Activated naive CD8-positive, alpha-beta T cell treated with anti-CD3 and anti-CD28 coated beads for 36 hours (primary cell): ENCODE measurements around the gene PARVG. TPM values are rescaled to one million over a fixed set of nuclear protein-coding genes. Genes with fewer than 3 reads are reported as not detected.
A peak's percentile ranks its signal among the peaks of the same experiment; 100 is the strongest.

Experiments
- DNase-seq: peaks from one replicate; pipeline ENCODE4 v3.0.0; 2021
- H3K27ac Mint-ChIP-seq: one replicate; pipeline ENCODE4 v1.8.0; 2022; ENCODE audit warnings: mild to moderate bottlenecking, moderate library complexity, mixed read lengths
- H3K27me3 Mint-ChIP-seq: one replicate; pipeline ENCODE4 v1.8.0; 2022; ENCODE audit warnings: mild to moderate bottlenecking, mixed read lengths
- H3K36me3 Mint-ChIP-seq: one replicate; pipeline ENCODE4 v1.8.0; 2021; ENCODE audit warnings: mild to moderate bottlenecking, mixed read lengths
- H3K4me1 Mint-ChIP-seq: one replicate; pipeline ENCODE4 v1.8.0; 2021; ENCODE audit warnings: mixed read lengths
- H3K4me3 Mint-ChIP-seq: one replicate; pipeline ENCODE4 v1.8.0; 2022; ENCODE audit warnings: mild to moderate bottlenecking, moderate library complexity, mixed read lengths
- H3K9me3 Mint-ChIP-seq: one replicate; pipeline ENCODE4 v1.8.0; 2022; ENCODE audit warnings: mixed read lengths
- total RNA-seq, 2 experiments: library from RNA; stranded (reverse); gene quantifications; one replicate each; pipeline ENCODE4 v1.2.3, GENCODE V29; 2021

PARVG gene
- total RNA-seq, 2 experiments from 2014 or later = 68.7 to 72.9 TPM

DNA sequence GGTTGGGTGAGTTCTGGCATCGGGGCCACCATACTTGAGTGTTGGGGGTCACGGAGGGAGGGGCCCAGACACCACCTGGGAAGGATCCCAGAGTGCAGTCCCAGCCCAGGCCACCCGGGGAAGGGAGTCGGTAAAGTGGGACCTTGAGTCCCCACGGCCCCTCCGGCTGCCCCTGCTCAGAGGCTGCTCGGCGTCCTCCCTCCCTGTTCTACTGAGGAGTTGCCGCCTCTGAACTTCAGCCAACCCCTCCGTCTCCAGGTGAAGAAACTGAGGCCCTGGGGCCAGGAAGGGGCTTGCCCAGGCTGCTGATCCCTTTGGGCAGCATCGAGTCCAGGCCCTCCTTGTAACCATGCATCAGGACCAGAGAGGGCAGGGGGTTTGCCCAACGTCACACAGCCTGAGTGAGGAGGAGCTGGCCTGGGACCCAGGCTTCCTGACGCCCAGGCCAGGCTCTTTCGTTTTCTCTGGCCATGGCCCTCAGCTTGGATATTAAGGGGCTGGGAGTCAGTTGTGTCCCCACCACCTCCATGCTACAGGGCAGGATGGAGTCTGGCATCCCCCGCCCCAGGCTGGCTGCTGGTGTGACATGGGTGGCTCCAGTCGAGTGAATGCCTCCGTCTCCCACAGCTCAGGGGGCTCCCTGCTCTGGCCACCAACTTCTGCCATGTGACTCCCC lies 1.3 kb downstream of the PARVG start:
- Mint-ChIP-seq H3K27me3 (no peaks in the 10 kb centered on the region), H3K27ac (peak overlapping the region; percentile 92), H3K4me3 (peak overlapping the region; percentile 97), H3K36me3 (peaks cover 15% of the 10 kb centered on the region), H3K9me3 (no peaks in the 10 kb centered on the region), H3K4me1 (peaks cover 27% of the 10 kb centered on the region)
- DNase-seq = peak; percentile 47

DNA sequence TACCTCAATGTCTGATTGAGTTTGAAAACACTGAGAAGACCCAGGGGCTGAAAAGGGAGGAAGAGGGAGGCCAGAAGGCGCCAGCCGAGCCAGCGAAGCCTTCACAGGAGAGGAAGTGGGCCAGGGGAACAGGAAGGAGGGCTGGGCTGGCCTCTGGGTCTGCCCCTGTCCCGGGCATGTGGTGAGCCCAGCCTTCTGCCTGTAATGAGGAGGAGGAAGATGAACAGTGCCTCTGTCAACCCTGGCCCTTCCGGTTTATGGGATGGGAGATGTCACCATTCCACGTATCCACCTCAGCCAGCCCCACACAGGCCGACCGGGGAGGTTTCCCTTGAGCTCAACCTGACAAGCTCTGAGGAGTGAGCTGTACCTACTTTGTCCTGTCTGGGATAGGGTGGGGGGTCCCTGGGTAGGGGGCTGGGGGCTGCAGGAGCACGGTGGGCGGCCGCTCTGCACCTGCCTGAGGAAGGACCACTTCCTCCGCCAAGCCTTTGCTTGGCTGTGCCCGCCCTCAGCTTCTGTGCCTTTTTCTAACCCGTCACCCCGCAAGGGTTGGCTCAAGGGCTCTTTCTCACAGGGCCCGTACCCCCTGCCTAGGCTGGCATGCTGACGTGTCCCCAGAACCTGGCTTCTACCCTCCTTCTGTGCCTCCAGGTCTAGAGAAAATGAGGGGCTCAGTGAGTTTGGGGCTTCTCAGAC lies 2.0 kb downstream of the PARVG start:
- Mint-ChIP-seq H3K36me3 (peaks cover 15% of the 10 kb centered on the region), H3K9me3 (no peaks in the 10 kb centered on the region), H3K4me3 (peak overlapping the region; percentile 97), H3K27me3 (no peaks in the 10 kb centered on the region), H3K4me1 (peaks cover 30% of the 10 kb centered on the region), H3K27ac (peak overlapping the region; percentile 92)
- DNase-seq = peak; percentile 59

DNA sequence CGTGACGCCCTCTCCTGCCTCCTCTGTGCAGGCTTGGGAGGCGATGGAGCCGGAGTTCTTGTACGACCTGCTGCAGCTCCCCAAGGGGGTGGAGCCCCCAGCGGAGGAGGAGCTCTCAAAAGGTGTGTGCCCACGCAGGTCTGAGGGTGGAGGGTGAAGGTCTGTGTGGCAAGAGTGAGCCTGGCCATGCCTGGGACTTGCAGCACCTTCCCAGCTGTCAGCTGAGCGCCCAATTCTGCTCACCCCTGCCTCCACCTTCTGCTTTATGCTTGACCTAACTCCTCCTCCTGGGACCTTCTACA lies 2.5 kb downstream of the PARVG start:
- peak overlapping the region; percentile 92 for H3K27ac Mint-ChIP-seq
- H3K27me3 Mint-ChIP-seq = no peaks in the 10 kb centered on the region
- peaks cover 30% of the 10 kb centered on the region for H3K4me1 Mint-ChIP-seq
- H3K4me3 Mint-ChIP-seq = peak overlapping the region; percentile 97
- peak; percentile 28 for DNase-seq
- H3K9me3 Mint-ChIP-seq = no peaks in the 10 kb centered on the region
- H3K36me3 Mint-ChIP-seq = peaks cover 16% of the 10 kb centered on the region

DNA sequence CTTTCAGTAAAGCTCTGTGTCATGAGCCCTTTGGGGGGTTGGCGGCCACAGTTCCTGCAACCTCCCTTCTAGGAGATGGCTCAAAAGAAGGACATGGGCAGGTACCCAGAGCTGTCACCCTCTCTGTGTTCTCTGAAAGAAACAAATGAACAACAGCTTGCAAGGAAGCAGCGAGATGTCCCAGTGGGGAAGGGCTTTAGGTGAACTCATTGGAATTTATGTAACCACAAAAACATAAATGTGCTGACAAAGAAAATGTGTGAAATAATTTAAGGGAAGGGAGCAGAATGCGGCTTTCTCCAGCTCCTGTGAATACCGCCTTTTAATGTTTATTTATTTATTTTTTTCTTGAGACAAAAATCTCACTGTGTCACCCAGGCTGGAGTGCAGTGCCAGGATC lies 3.3 kb downstream of the PARVG start:
- H3K4me1 Mint-ChIP-seq = peaks cover 30% of the 10 kb centered on the region
- H3K9me3 Mint-ChIP-seq = no peaks in the 10 kb centered on the region
- no peaks in the 10 kb centered on the region for H3K27me3 Mint-ChIP-seq
- no peak for DNase-seq
- H3K36me3 Mint-ChIP-seq = peaks cover 18% of the 10 kb centered on the region
- H3K4me3 Mint-ChIP-seq = no peak overlapping the region
- H3K27ac Mint-ChIP-seq = no peak overlapping the region

DNA sequence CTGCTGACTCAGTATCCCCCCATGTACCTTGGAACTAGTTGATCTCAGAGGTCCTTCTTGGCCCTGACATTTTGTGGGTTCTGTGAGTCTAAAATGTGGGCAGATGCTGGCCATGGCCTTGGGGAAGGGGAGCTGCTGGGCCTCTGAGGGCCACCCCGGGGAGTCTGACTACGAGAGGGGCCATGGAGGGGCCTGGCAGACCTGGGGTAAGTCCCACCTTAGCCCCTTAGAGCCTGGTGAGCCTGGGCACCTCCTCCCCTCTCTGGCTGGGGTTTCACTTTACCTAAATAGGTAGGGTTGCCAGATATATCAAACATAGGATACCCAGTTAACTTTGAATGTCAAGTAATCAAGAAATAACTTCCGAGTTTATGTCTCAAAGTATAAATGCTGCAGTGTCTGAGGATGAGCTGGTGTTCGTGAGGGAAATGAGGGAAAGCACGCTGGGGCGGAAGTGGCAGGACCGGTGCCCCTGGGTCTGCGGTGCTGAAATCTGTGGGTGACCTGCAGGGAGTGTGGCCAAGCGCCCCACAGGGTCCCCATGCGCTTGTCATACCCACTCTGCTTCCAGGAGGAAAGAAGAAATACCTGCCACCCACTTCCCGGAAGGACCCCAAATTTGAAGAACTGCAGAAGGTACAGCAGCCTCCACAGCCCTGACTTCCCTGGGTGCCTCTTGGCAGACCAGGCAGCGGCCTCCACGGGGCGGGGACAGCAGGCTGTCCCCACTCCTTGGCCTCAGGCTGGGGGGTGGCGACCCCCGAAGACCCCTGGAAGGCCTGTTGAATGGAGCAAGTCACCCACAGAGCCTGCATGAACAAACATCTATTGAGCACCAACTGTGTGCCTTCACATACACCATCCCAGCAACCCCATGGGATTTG lies 4.8 kb downstream of the PARVG start:
- H3K4me3 Mint-ChIP-seq = no peak overlapping the region

DNA sequence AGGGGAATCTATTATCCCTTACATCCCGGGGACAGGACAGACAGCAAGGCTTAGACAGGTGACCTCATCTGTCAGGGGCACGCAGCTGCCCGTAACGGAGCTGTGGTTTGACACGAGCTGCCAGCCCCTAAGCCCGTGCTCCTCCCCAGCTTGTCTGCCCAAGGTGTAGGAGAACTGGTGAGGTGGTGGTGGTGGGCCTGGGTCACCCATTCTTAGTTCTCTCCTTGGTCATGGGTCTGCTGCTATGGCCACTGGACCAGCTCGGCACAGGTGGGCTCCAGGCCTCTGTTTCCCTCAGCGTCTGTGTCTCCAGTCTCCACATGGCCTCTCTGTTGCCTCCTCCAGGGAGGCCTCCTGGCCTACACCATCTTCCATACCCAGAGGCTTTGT lies 5.4 kb downstream of the PARVG start:
- DNase-seq = no peak
- Mint-ChIP-seq H3K27me3 (no peaks in the 10 kb centered on the region), H3K4me3 (no peak overlapping the region), H3K4me1 (peaks cover 23% of the 10 kb centered on the region), H3K9me3 (no peaks in the 10 kb centered on the region), H3K27ac (no peak overlapping the region), H3K36me3 (peaks cover 18% of the 10 kb centered on the region)

More for the DNA sequence above, 4.8 kb downstream of the PARVG start:
- DNase-seq = no peak
- H3K4me1 Mint-ChIP-seq = peaks cover 26% of the 10 kb centered on the region
- peaks cover 18% of the 10 kb centered on the region for H3K36me3 Mint-ChIP-seq
- no peak overlapping the region for H3K27ac Mint-ChIP-seq
- H3K9me3 Mint-ChIP-seq = no peaks in the 10 kb centered on the region
- H3K27me3 Mint-ChIP-seq = no peaks in the 10 kb centered on the region

DNA sequence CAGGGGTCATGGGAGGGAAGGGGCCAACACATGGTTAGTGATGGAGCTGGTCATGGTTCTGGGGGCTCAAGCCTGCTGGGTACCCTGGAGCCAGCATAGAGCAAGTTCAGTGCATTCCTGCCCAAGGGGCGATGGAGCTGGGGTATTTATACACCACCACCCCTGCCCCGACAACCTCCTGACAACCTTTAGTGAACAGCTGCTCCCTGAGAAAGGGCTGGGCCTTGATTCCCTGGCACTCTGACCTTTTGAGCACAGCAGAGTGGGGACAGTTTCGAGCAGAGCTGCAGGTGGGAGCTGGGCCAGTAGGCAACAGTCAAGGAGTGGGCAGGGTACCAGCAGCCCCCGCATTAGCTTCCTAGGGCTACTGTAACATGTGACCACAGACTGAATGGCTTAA lies 6.0 kb downstream of the PARVG start:
- DNase-seq = no peak
- H3K4me3 Mint-ChIP-seq = no peak overlapping the region
- H3K36me3 Mint-ChIP-seq = peaks cover 20% of the 10 kb centered on the region
- H3K27ac Mint-ChIP-seq = no peak overlapping the region
- H3K27me3 Mint-ChIP-seq = no peaks in the 10 kb centered on the region
- H3K9me3 Mint-ChIP-seq = no peaks in the 10 kb centered on the region
- H3K4me1 Mint-ChIP-seq = peaks cover 26% of the 10 kb centered on the region

DNA sequence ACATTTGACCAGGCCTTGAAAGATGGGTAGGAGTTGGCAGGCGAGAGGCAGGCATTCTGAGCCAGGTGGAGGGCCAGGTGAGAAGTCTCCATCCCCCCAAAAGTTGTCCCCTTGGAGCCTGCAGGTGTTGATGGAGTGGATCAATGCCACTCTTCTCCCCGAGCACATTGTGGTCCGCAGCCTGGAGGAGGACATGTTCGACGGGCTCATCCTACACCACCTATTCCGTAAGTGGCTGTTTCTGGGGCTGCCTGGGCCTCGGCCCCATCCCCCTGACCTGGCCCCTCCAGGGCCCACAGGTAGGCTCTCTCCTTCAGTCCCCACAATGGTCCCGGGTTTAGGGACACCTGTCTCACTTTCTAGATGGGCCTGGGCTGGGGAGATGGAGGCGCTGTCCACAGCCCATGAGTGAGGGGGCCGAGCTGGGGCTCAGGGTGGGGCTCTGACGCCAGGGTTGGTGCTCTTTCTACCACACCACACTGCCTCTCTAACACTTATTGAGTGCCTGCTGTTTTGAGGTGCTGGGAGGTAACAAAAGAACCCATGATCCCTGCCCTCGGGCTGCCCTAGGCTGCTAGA lies 7.0 kb downstream of the PARVG start:
- no peak for DNase-seq
- Mint-ChIP-seq H3K9me3 (no peaks in the 10 kb centered on the region), H3K4me1 (peaks cover 25% of the 10 kb centered on the region), H3K36me3 (peaks cover 21% of the 10 kb centered on the region), H3K27me3 (no peaks in the 10 kb centered on the region), H3K27ac (no peak overlapping the region), H3K4me3 (no peak overlapping the region)

DNA sequence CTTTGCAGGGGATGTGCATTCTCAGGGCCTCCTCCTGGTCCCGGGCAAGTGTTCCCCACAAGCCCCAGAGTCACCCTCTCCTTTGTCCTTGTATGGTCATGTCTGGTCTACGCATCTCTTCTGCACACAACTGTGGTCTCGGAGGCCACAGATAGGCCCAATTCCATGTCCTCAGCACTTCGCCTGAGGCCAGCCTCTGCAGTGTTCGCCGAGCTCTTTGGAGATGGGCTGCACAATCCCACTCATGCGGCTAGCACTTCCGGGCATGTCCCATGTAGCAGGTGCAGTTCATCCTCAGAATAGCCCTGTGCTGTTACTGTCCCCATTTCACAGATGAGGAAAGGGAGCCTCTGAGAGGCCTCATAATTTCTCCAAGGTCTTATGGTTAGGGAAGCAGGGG lies 7.6 kb downstream of the PARVG start:
- Mint-ChIP-seq H3K4me1 (peaks cover 27% of the 10 kb centered on the region), H3K27ac (no peak overlapping the region)
- no peak for DNase-seq

DNA sequence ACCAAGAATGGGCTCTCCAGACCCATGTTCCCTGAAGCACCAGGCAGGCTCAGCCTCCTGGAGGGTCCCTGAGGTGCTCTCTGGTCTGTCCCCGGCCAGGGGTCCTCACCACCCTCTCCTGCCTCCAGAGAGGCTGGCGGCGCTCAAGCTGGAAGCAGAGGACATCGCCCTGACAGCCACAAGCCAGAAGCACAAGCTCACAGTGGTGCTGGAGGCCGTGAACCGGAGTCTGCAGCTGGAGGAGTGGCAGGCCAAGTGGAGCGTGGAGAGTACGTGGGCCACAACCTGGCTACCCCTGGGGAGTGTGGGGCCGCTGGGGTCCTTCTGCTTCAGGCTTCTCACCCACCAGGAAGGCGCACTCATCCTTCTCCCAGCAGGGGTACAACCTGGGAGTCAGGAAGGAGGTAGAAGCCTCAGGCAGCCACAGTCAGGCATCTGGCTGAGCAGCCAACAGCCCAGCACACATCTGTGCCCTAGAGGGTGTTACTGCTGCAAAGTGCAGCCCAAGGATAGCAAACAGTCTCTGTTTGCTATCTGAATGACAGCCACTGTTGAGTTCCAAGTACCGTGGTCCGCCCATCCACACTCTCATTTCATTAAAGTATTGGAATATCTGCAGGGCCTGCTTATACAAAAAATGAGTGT lies 8.4 kb downstream of the PARVG start:
- Mint-ChIP-seq H3K9me3 (peaks cover 2% of the 10 kb centered on the region), H3K36me3 (peaks cover 30% of the 10 kb centered on the region), H3K27ac (no peak overlapping the region), H3K4me3 (no peak overlapping the region), H3K27me3 (no peaks in the 10 kb centered on the region), H3K4me1 (peaks cover 31% of the 10 kb centered on the region)
- no peak for DNase-seq

More for the DNA sequence above, 7.6 kb downstream of the PARVG start:
- H3K36me3 Mint-ChIP-seq = peaks cover 23% of the 10 kb centered on the region
- H3K27me3 Mint-ChIP-seq = no peaks in the 10 kb centered on the region
- no peaks in the 10 kb centered on the region for H3K9me3 Mint-ChIP-seq
- H3K4me3 Mint-ChIP-seq = no peak overlapping the region

DNA sequence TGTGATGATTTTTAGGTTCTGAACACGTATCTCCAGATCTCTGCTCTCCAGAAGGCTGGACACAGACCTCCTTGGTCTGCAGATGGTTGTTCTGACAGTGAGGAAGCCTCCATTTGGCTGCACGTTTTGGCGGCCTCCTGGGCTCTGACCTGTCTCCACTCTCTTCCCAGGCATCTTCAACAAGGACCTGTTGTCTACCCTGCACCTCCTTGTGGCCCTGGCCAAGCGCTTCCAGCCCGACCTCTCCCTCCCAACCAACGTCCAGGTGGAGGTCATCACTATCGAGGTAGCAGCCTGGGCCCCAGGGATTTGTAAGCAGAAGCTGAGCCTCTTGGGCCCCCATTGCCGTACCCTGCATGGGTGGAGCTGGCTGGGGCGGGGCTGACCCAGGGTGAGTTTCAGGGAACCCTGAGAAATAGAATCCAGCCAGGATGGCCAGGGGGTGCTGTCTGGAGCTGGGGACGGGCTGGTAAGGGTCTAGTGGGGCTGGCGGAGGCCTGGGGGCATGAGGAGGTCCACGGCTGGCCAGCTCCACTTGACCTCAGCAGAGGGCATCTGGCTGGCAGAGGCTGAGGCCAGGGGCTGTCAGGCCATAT lies 9.8 kb downstream of the PARVG start:
- Mint-ChIP-seq H3K36me3 (peaks cover 35% of the 10 kb centered on the region), H3K27me3 (no peaks in the 10 kb centered on the region), H3K4me1 (peaks cover 38% of the 10 kb centered on the region), H3K4me3 (no peak overlapping the region), H3K9me3 (peaks cover 4% of the 10 kb centered on the region), H3K27ac (no peak overlapping the region)
- DNase-seq = no peak

DNA sequence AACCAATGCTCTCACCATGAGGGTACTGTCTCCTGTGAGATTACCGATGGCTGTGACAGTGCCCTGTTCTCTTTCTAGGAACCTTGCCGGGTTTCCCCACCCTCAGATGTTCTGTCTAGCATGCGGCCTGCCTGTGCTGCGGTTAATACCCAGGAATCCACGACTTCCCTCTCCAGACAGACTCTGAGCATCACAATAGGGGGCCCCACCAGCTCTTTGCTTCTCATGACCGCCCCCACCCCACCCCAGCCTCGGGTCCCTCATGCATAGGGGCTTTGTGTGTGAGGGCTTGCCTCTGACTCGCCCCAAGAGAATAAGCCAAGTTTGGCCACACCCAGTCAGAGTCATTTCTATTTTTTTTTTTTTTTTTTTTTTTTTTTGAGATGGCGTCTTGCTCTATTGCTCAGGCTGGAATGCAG lies 10.3 kb downstream of the PARVG start:
- H3K27ac Mint-ChIP-seq = peak overlapping the region; percentile 38
- no peak overlapping the region for H3K4me3 Mint-ChIP-seq
- peak; percentile 58 for DNase-seq
- peaks cover 4% of the 10 kb centered on the region for H3K9me3 Mint-ChIP-seq
- H3K36me3 Mint-ChIP-seq = peaks cover 34% of the 10 kb centered on the region
- peaks cover 37% of the 10 kb centered on the region for H3K4me1 Mint-ChIP-seq
- no peaks in the 10 kb centered on the region for H3K27me3 Mint-ChIP-seq

DNA sequence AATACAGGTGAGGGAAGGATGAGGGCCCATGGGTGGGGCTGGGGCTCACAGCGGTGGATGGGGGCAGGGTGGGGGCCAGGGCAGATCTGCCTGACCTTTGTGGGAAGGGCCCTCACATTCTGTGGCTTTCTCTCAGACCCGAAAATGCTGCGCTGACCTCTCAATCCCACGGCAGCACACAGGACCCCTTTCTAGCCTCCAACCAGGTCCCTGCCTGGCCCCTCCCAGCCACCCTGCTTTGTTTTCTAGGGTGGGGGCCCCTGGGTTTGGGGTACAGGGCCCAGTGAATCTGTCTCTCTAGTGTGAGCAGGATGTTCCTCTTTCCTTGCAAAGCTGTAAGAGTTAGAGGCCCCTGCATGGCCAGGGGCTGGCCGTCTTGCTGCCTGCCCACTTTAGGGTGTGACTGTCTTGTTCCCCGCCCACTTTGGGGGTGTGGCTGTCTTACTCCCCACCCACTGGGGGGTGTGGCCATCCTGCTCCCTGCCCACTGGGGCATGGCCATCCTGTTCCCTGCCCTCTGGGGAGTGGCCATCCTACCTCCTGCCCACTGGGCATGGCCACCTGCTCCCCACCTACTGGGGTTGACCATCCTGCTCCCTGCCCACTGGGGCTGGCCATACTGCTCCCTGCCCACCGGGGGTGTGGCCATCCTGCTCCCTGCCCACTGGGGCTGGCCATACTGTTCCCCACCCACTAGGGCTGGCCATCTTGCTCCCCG lies 11.5 kb downstream of the PARVG start:
- peak; percentile 39 for DNase-seq
- H3K9me3 Mint-ChIP-seq = peaks cover 4% of the 10 kb centered on the region
- no peaks in the 10 kb centered on the region for H3K27me3 Mint-ChIP-seq
- H3K4me3 Mint-ChIP-seq = no peak overlapping the region
- no peak overlapping the region for H3K27ac Mint-ChIP-seq
- H3K36me3 Mint-ChIP-seq = peaks cover 32% of the 10 kb centered on the region
- peaks cover 36% of the 10 kb centered on the region for H3K4me1 Mint-ChIP-seq
